ENCODE data around the gene ADGRL3. TPM values are rescaled to one million over a fixed set of nuclear protein-coding genes. Genes with fewer than 3 reads are reported as not detected.

ADGRL3 gene
- total and polyA plus RNA-seq, 3 experiments from 2014 or later = not detected

DNA sequence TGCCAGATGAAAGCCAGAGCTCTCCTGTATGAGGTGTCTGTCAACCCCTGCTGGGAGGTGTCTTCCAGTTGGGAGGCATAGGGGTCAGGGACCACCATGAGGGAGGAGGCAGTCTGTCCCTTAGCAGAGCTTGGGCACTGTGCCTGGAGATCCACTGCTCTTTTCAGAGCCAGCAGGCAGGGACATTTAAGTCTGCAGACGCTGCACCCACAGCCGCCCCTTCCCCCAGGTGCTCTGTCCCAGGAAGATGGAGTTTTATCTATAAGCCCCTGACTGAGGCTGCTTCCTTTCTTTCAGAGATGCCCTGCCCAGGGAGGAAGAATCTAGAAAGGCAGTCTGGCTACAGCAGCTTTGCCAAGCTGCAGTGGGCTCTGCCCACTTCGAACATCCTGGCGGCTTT is 893.6 kb downstream of the ADGRL3 start:
- Histone ChIP-seq H3K9me3 (ENCODE audit: low read length) (no peaks in the 10 kb centered on the region), H3K4me1 (ENCODE audit: insufficient read depth, low read length) (no peaks in the 10 kb centered on the region), H3K27me3 (ENCODE audit: insufficient read depth, low read length, poor library complexity, severe bottlenecking) (no peaks in the 10 kb centered on the region), H3K36me3 (ENCODE audit: insufficient read depth, low read length) (no peaks in the 10 kb centered on the region), H3K27ac (ENCODE audit: low read depth, low read length) (no peak overlapping the region), H3K4me3 (ENCODE audit: low read length) (no peak overlapping the region)
- DNase-seq = no peak
- H3K27ac Mint-ChIP-seq = no peak overlapping the region
- H3K9me3 Mint-ChIP-seq = peaks cover 4 to 43% (median 23%) of the 10 kb centered on the region in 5 donors
- H3K4me3 Mint-ChIP-seq = no peak overlapping the region
- no peaks in the 10 kb centered on the region for H3K36me3 Mint-ChIP-seq
- CTCF ChIA-PET = no interaction called here
- POLR2A ChIA-PET = no interaction called here
- H3K27me3 Mint-ChIP-seq = peaks cover 0 to 1% of the 10 kb centered on the region in 2 donors
- H3K4me1 Mint-ChIP-seq = no peaks in the 10 kb centered on the region

- no peaks in the 10 kb centered on the region for H3K4me1 Mint-ChIP-seq
- H3K36me3 ChIP-seq (ENCODE audit: insufficient read depth, low read length) = no peaks in the 10 kb centered on the region
- DNase-seq = no peak
- no peak overlapping the region for H3K4me3 Mint-ChIP-seq
- H3K27ac ChIP-seq (ENCODE audit: low read depth, low read length) = no peak overlapping the region
- peaks cover 2 to 51% (median 18%) of the 10 kb centered on the region in 5 donors for H3K9me3 Mint-ChIP-seq
- no peaks in the 10 kb centered on the region for H3K9me3 ChIP-seq (ENCODE audit: low read length)
- H3K36me3 Mint-ChIP-seq = no peaks in the 10 kb centered on the region
- CTCF ChIA-PET = no interaction called here
- no peaks in the 10 kb centered on the region for H3K27me3 Mint-ChIP-seq
- no peak overlapping the region for H3K4me3 ChIP-seq (ENCODE audit: low read length)
- POLR2A ChIA-PET = no interaction called here
- H3K4me1 ChIP-seq (ENCODE audit: insufficient read depth, low read length) = no peaks in the 10 kb centered on the region
- no peaks in the 10 kb centered on the region for H3K27me3 ChIP-seq (ENCODE audit: insufficient read depth, low read length, poor library complexity, severe bottlenecking)
- H3K27ac Mint-ChIP-seq = no peak overlapping the region
Observed at GRCh38 chr4:62096881-62097280, 896.8 kb downstream of the ADGRL3 start.

GRCh38 chr4:62115216-62115615 is 915.1 kb downstream of the ADGRL3 start:
- no peak for DNase-seq
- H3K4me1 ChIP-seq (ENCODE audit: insufficient read depth, low read length) = no peaks in the 10 kb centered on the region
- H3K27me3 ChIP-seq (ENCODE audit: insufficient read depth, low read length, poor library complexity, severe bottlenecking) = no peaks in the 10 kb centered on the region
- POLR2A ChIA-PET = no interaction called here
- Mint-ChIP-seq H3K4me1 (no peaks in the 10 kb centered on the region), H3K9me3 (peaks cover 0 to 17% (median 6%) of the 10 kb centered on the region in 5 donors), H3K36me3 (no peaks in the 10 kb centered on the region), H3K27me3 (no peaks in the 10 kb centered on the region), H3K27ac (no peak overlapping the region), H3K4me3 (no peak overlapping the region)
- H3K4me3 ChIP-seq (ENCODE audit: low read length) = no peak overlapping the region
- H3K36me3 ChIP-seq (ENCODE audit: insufficient read depth, low read length) = no peaks in the 10 kb centered on the region
- no peak overlapping the region for H3K27ac ChIP-seq (ENCODE audit: low read depth, low read length)
- CTCF ChIA-PET = no interaction called here
- H3K9me3 ChIP-seq (ENCODE audit: low read length) = no peaks in the 10 kb centered on the region

- Mint-ChIP-seq H3K4me3 (no peak overlapping the region), H3K27ac (no peak overlapping the region), H3K27me3 (no peaks in the 10 kb centered on the region), H3K36me3 (no peaks in the 10 kb centered on the region), H3K9me3 (peaks cover 0 to 13% (median 4%) of the 10 kb centered on the region in 5 donors), H3K4me1 (no peaks in the 10 kb centered on the region)
- no peaks in the 10 kb centered on the region for H3K9me3 ChIP-seq (ENCODE audit: low read length)
- H3K27ac ChIP-seq (ENCODE audit: low read depth, low read length) = no peak overlapping the region
- H3K36me3 ChIP-seq (ENCODE audit: insufficient read depth, low read length) = no peaks in the 10 kb centered on the region
- ChIA-PET POLR2A (no interaction called here), CTCF (no interaction called here)
- no peaks in the 10 kb centered on the region for H3K27me3 ChIP-seq (ENCODE audit: insufficient read depth, low read length, poor library complexity, severe bottlenecking)
- no peak overlapping the region for H3K4me3 ChIP-seq (ENCODE audit: low read length)
- no peak for DNase-seq
- no peaks in the 10 kb centered on the region for H3K4me1 ChIP-seq (ENCODE audit: insufficient read depth, low read length)
Observed at GRCh38 chr4:62117886-62118285, 917.8 kb downstream of the ADGRL3 start.

GRCh38 chr4:62118558-62118957 is 918.4 kb downstream of the ADGRL3 start:
- CTCF ChIA-PET = no interaction called here
- no peaks in the 10 kb centered on the region for H3K36me3 Mint-ChIP-seq

DNA sequence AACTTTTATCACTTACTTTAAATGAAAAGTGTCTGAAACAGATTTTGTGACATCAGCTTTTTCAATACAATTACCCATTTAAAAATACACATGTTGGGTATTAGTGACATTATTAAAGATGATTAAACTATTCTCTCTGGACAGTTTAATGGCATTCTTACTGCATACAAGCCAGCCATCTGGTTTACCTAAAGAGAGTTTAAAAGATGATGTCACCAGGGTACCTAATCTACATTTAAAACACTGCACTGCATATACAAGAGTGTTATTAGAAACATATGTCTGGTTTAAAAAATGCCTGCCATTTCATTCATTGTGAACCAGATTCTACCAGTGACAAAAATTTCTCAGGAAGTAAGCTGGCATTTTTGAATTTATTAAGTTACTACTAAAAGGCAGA is 919.1 kb downstream of the ADGRL3 start:
- no peaks in the 10 kb centered on the region for H3K9me3 ChIP-seq (ENCODE audit: low read length)
- ChIA-PET CTCF (no interaction called here), POLR2A (no interaction called here)
- no peak for DNase-seq
- Mint-ChIP-seq H3K27me3 (no peaks in the 10 kb centered on the region), H3K9me3 (peaks cover 2 to 10% (median 5%) of the 10 kb centered on the region in 5 donors), H3K4me3 (no peak overlapping the region), H3K36me3 (no peaks in the 10 kb centered on the region), H3K27ac (no peak overlapping the region), H3K4me1 (no peaks in the 10 kb centered on the region)
- H3K4me3 ChIP-seq (ENCODE audit: low read length) = no peak overlapping the region
- no peaks in the 10 kb centered on the region for H3K4me1 ChIP-seq (ENCODE audit: insufficient read depth, low read length)
- no peaks in the 10 kb centered on the region for H3K27me3 ChIP-seq (ENCODE audit: insufficient read depth, low read length, poor library complexity, severe bottlenecking)
- no peak overlapping the region for H3K27ac ChIP-seq (ENCODE audit: low read depth, low read length)
- no peaks in the 10 kb centered on the region for H3K36me3 ChIP-seq (ENCODE audit: insufficient read depth, low read length)

More at GRCh38 chr4:62118558-62118957, 918.4 kb downstream of the ADGRL3 start:
- Histone ChIP-seq H3K27me3 (ENCODE audit: insufficient read depth, low read length, poor library complexity, severe bottlenecking) (no peaks in the 10 kb centered on the region), H3K27ac (ENCODE audit: low read depth, low read length) (no peak overlapping the region), H3K9me3 (ENCODE audit: low read length) (no peaks in the 10 kb centered on the region), H3K4me1 (ENCODE audit: insufficient read depth, low read length) (no peaks in the 10 kb centered on the region), H3K36me3 (ENCODE audit: insufficient read depth, low read length) (no peaks in the 10 kb centered on the region), H3K4me3 (ENCODE audit: low read length) (no peak overlapping the region)
- no peak for DNase-seq
- POLR2A ChIA-PET = no interaction called here
- Mint-ChIP-seq H3K9me3 (peaks cover 2 to 12% (median 4%) of the 10 kb centered on the region in 5 donors), H3K27me3 (no peaks in the 10 kb centered on the region), H3K4me3 (no peak overlapping the region), H3K4me1 (no peaks in the 10 kb centered on the region), H3K27ac (no peak overlapping the region)

DNA sequence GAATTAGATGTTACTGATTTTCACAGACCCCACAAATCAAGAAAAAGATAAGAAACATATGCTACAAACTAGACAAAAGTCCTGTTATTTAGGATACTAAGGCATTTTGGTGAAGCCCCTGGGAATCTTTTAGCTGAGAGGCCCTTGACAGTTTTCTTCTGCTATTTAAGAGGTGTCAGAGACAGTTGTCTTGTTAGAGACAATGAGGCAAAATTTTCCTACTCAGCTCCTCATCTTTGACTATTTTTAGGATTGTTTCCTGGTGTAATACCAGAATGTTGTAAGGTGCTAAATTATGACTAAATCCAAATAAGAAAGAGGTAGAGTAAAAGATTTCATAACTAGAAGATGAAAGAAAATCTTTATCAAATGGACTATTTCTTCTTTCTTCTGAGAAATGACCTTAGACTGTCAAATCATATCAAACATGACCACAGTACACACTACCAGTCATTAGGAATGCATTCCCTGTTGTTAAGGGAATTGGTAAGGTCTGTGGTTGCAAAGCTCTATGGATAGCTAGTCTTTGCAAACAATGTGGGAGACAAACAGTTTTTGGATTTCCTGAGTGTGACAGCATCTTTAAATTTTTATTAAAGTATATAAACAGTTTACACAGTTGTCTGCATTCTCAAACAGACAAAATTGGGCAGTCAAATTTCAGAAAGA is 926.1 kb downstream of the ADGRL3 start:
- no peak for DNase-seq

More for the DNA sequence above, 926.1 kb downstream of the ADGRL3 start:
- Mint-ChIP-seq H3K4me1 (no peaks in the 10 kb centered on the region), H3K27ac (no peak overlapping the region), H3K36me3 (no peaks in the 10 kb centered on the region), H3K4me3 (no peak overlapping the region), H3K9me3 (peaks cover 7 to 22% (median 14%) of the 10 kb centered on the region in 5 donors), H3K27me3 (no peaks in the 10 kb centered on the region)
- H3K27ac ChIP-seq (ENCODE audit: low read depth, low read length) = no peak overlapping the region
- no peaks in the 10 kb centered on the region for H3K27me3 ChIP-seq (ENCODE audit: insufficient read depth, low read length, poor library complexity, severe bottlenecking)
- H3K36me3 ChIP-seq (ENCODE audit: insufficient read depth, low read length) = no peaks in the 10 kb centered on the region
- no peaks in the 10 kb centered on the region for H3K4me1 ChIP-seq (ENCODE audit: insufficient read depth, low read length)
- no peaks in the 10 kb centered on the region for H3K9me3 ChIP-seq (ENCODE audit: low read length)
- no peak overlapping the region for H3K4me3 ChIP-seq (ENCODE audit: low read length)
- CTCF ChIA-PET = no interaction called here
- POLR2A ChIA-PET = no interaction called here
